GF-D8 (cell line): ENCODE data around the gene AP5S1.

Source experiments
- DNase-seq: peaks from one replicate; lab custom pipeline; 2025; lab: John Stamatoyannopoulos, UW

The AP5S1 gene, protein sequence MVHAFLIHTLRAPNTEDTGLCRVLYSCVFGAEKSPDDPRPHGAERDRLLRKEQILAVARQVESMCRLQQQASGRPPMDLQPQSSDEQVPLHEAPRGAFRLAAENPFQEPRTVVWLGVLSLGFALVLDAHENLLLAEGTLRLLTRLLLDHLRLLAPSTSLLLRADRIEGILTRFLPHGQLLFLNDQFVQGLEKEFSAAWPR

DNA sequence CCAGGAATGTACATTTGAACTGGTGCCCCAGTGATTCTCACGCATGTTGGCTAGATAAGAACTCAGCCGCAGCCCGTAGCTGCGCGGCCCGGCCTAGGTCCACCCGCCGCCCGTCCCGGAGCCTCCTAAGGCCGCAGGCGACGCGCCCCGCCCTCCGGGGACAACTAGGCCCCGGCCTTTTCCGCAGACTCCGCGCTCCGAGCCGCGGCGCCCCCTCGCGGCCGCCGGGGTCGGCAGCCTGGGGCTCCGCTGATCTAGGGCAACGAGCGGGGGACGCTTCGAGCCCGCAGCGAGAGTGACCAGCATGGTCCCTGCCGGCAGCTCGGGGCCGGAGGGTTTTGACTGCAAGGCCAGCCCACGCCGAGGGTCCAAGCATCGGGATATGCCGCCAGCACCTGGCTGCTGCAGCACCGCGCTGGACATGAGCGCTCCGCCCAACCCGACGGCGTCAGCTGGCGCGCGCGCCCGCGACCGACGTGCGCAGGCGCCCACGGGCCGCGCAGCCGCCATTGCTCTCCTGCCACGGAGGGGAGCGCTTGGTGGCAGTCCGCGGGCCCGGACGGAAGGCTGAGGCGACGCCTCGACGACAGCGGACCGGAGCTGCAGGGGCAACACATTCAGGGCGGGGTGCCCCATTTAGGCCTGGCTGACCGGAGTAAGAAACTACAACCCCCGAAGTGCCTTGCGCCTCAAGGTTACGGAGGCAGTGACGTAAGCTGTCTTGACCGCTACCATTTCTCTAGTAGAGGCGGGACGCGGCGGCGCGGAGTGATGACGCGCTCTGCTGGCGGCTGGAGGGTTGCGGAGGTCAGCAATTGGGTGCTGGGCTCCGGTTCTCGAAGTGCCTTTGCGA is at the start of gene AP5S1:
AP5S1 (plus strand) TSS at position 500 of the 853 bp plus-strand sequence. CDS start 1,571 bp downstream, outside the sequence.
- DNase-seq = peak; percentile 89

- no peak for DNase-seq
Observed at GRCh38 chr20:3771552-3772058, 48.7 kb upstream of the AP5S1 start.

DNA sequence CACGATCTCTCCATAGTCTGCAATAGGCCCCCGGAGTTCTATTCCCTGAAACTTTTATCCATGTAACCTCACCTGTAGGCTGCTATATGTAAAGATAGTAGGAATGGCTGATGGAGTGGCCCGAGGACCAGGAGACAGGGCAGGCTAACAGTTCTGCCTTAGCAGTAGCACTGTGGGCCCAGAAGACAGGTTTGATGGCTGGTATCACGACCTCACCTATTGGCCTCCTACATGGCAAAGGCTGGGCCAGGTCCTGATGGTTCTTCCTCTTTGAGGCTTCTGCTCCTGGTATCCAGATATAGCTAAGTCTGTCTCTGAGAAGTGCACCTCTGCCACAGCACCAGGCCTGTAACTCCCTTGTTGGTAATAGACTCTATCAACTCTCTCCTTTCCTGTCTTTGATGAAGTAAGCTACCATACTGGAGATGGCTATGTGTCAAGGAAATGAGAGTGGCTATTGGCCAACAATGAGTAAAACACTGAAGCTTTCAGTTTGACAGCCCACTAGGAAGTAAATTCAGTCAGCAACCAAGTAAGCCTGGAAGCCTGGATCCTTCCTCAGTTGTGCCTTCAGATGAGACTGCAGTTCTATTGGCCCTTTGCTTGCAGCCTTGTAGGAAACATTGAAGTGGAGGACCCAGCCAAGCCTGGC is 44.8 kb upstream of the AP5S1 start:
- DNase-seq = no peak

GRCh38 chr20:3777381-3777715 is 43.0 kb upstream of the AP5S1 start:
- DNase-seq = no peak

DNA sequence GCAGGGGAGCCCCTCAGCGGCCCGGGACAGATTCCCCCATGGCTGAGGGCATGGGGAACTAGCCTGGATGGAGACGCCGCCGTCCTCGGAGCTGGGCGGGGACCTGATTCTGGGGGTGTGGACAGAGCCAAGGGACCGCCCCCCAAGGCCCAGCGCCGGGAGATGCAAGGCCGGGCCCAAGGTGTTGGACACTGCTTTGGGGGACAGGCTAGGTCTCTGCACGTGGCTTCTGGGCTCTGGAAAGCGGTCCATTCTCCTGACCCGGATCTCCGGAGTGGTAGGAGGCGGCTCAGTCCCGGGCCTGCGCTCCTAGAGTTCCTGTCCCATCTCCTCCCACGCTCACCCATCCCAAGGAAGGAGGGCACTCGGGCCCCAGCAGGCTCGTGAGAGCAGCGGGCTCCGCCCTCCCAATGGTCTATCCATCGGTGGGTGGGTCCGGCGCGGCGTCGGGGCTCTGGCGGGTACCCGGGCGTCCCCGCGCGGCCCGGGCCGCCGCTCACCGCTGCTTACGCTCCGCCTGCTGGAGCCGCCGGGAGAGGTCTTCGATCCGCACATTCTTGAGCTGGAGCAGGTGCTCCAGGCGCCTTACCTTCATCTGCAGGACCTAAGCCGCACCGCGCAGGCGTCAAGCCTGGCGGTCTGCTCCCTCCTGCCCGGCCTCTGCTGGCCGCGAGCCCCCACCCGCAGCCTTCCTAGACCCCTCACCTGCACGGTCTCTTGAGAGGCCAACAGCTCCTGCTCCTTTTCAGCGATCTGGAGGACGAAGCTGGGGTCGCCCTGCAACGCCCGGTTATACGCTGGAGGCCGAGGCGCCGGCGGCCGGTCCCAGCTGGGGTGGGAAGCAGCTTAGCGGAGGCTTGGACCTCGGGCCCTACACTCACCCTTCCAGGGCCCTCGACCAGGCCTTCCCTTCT is 42.4 kb upstream of the AP5S1 start:
- no peak for DNase-seq

GRCh38 chr20:3778976-3779375 is 41.4 kb upstream of the AP5S1 start:
- DNase-seq = no peak

- DNase-seq = peak; percentile 49
Observed at GRCh38 chr20:3781153-3781910, 39.0 kb upstream of the AP5S1 start, which contains the start of gene SPEF1. SPEF1 (minus strand) TSS chr20:3781448; CDS start chr20:3781287, 161 bp downstream.

DNA sequence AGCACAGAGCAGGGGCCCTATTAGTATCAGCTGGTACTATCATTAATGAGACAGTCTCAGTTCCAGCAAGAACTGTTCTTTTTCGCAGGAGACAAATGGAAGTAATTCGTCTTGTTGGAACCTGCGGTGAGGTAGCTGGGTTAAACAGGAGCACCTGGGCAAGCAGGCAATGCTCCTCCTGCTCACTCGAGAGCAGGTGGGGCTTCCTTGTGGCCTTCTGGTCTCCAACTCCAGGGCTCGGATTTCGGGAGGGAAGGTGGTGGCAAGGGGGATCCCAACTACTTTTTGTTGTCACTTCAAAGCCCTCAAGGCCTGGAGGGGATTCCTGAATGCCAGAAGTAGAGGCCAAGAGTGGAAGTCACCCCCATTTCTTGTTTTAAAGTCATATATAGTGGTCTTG is 37.8 kb upstream of the AP5S1 start:
- DNase-seq = no peak

GRCh38 chr20:3783068-3783489 is 37.3 kb upstream of the AP5S1 start:
- DNase-seq = no peak

DNA sequence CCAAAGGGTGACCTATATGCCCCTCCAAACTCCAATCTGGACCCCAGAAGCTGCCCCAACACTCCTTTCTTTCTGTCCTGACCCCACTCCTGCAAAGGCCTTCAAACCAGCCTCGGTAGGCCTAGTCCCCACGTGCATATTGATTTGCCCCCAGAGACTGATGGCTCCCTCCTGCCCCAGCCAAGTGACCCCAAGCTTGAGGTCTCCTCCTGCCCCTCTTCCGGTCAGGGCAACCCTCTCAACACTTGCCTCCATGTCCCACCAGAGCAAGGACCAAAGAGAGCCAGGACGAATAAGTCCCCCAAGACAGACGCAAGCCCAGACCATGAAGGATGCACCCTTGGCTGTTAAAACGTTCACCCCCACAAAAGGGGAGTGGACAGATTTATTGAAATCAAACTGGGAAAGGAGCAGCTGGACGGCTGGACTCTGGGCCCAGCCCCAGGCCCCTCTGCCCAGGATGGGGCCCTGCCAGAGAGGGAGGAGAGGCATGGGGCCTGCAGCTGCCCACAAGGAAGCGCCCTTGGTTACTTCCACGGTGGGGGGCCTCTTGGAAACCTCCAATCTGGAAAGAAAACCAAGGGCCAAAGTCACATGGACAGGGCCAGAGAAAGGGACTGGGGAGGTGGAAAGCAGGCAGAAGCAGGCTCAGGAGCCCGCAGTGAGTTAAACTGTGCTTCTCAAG is 36.7 kb upstream of the AP5S1 start:
- no peak for DNase-seq

DNA sequence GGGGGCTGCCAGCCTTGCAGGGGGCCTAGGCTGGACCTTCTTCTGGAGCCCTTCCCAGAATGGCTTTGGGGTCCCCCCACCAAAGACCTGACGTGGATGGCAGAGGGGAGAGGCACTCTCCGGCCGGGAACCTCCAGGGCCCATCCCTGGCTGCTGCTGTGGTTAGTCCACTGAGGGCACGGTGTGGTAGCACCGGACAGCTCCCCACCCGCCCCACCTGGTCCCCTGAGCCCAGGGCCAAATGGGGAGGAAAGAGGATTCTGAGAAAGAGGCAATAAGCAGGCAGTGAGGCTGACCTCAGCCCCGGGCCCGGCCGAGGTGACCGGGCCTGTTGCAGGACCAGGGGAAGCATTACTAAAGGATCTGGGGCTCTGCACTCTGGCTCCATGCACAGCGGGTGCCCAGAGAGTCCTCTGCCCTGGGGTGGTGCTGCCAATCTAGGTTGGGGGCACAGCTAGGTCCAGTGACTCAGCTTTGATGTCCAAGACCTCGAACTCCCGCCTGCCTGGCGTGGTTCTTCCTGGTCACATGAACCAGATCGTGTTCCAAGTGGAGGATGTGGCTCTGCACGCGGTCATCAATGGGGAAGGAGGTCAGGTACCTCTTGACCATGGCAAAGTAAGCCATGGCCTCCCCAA is 36.0 kb upstream of the AP5S1 start:
- no peak for DNase-seq

GRCh38 chr20:3784863-3785239 is 35.5 kb upstream of the AP5S1 start:
- DNase-seq = no peak

DNA sequence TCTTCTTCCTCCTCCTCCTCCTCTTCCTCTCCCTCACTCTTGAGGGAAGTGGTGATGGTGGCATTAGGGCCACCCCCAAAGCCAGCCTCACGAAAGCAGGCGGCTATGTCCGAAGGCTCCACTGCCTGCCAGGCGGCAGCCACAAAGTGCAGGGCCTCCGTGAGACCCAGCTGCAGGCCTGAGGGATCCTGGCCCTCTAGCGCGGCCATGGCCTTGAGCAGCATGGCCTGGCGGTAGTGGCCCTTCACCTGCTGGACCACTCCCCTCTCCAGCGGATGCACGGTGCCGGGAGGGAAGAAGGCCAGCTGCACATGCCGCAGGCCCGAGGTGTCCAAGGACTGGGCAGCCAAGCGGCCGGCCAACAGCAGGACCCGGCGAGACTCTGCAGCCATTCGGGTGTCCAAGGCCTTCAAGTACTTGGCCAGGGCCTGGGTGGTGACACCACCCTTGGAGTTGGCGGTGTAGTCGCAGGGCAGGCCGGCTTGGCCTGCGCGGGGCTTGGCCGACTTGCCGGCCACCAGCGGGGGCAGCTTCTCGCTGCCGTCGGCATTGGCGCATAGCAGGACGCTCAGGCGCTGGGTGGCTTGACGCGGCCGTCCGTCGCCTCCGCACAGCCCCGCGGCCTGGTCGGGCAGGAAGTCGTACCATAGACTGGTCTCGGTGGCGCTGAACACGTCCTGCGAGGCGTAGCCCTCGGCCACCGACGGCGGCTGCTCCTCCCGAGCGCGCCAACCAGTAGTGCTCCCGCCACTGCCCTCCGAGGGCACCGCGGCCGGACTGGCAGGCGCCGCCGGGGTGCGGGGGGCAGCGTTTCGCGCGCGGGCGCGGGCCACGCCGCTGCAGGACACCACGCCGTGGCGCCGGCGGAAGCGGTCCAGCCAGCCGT is 34.9 kb upstream of the AP5S1 start:
- no peak for DNase-seq

- no peak for DNase-seq
Observed at GRCh38 chr20:3786126-3786484, 34.2 kb upstream of the AP5S1 start.

DNA sequence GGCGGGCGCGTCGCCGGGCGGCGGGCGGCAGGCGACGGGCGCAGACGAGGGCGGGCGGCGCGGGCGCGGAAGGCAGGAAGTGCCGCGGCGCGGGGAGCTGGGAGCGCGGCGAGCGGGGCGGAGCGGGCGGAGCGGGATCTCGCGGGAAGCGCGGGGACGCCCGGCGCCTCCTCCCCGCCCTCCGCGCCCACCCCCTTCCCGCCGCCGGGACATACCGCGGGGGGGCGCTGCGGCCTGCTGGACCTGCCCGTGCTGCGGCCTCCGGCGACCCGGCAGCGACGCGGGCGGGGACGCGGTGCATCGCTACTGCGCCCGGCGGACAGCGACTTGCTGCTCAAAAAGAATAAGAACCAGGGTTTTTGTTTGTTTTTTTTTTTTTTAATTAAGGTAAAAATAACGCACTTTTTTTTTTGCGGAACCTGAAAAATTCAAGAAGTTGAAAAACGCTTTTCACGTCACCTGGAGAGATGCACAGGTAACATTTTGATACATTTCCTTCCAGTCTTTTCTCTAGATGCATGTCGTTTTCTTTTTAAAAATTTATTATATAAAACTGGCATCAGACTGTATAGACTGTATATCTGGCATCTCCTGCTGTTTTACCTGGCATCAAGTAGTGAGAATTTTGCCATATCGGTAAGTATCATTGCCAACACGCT is 33.6 kb upstream of the AP5S1 start, which contains the start of gene CENPB:
CENPB (minus strand) TSS at position 76 of the 659 bp plus-strand sequence. CDS start 257 bp downstream, outside the sequence.
- DNase-seq = peak; percentile 43

- DNase-seq = no peak
Observed at GRCh38 chr20:3787324-3788014, 32.9 kb upstream of the AP5S1 start.

DNA sequence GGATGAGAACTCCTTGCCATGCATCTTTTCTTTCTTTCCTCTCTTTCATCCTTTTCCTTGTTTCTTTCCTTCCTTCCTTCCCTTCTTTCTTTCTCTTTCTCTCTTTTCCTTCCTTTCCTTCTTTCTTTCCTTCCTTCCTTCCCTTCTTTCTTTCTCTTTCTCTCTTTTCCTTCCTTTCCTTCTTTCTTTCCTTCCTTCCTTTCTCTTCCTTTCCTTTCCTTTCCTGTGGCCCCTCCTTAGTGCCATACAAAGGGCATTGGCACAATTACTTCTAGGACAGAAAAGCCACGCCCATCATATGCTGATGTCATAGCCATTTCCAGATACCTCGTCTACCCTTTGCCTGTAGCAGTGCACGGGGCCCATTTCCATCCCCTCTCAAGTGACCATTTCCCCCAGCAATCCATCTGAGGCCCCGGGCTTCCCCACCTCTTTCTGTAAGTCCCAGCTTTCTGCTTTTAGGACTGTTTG is 31.6 kb upstream of the AP5S1 start:
- DNase-seq = no peak
